HS-27A (cell line): ENCODE measurements around the gene SSBP3.

ENCODE experiments used
- DNase-seq: peaks from one replicate; pipeline ENCODE4 v3.0.0-alpha.2; 2012; ENCODE audit warnings: low read depth, missing footprints

The SSBP3 gene

GRCh38 chr1:54371038-54371941 is 34.9 kb downstream of the SSBP3 start:
- DNase-seq: no peak

- no peak for DNase-seq
Observed at GRCh38 chr1:54370287-54370989, 35.8 kb downstream of the SSBP3 start.

- DNase-seq: no peak
Observed at GRCh38 chr1:54367613-54368012, 38.6 kb downstream of the SSBP3 start.

GRCh38 chr1:54365847-54366246 is 40.3 kb downstream of the SSBP3 start:
- DNase-seq: no peak

- no peak for DNase-seq
Observed at GRCh38 chr1:54365398-54365797, 40.8 kb downstream of the SSBP3 start.

- no peak for DNase-seq
Observed at GRCh38 chr1:54364995-54365394, 41.2 kb downstream of the SSBP3 start.

GRCh38 chr1:54364582-54364981 is 41.6 kb downstream of the SSBP3 start:
- DNase-seq: no peak

GRCh38 chr1:54363925-54364324 is 42.3 kb downstream of the SSBP3 start:
- DNase-seq: no peak

- no peak for DNase-seq
Observed at GRCh38 chr1:54362881-54363340, 43.3 kb downstream of the SSBP3 start.

- no peak for DNase-seq
Observed at GRCh38 chr1:54361342-54361741, 44.9 kb downstream of the SSBP3 start.

GRCh38 chr1:54360165-54361005 is 45.8 kb downstream of the SSBP3 start:
- DNase-seq: no peak

GRCh38 chr1:54359393-54360162 is 46.6 kb downstream of the SSBP3 start:
- DNase-seq: no peak

GRCh38 chr1:54358503-54359168 is 47.6 kb downstream of the SSBP3 start:
- no peak for DNase-seq

GRCh38 chr1:54357967-54358366 is 48.2 kb downstream of the SSBP3 start:
- no peak for DNase-seq

GRCh38 chr1:54356680-54357147 is 49.5 kb downstream of the SSBP3 start:
- DNase-seq: no peak

GRCh38 chr1:54355931-54356679 is 50.1 kb downstream of the SSBP3 start:
- DNase-seq: no peak

GRCh38 chr1:54354899-54355298 is 51.3 kb downstream of the SSBP3 start:
- DNase-seq: no peak

- DNase-seq: no peak
Observed at GRCh38 chr1:54353959-54354358, 52.2 kb downstream of the SSBP3 start.

GRCh38 chr1:54352755-54353154 is 53.4 kb downstream of the SSBP3 start:
- no peak for DNase-seq

- DNase-seq: no peak
Observed at GRCh38 chr1:54350360-54350759, 55.8 kb downstream of the SSBP3 start.
